Neural progenitor cell (in vitro differentiated cells): ENCODE data around the gene TTC38. TPM values are rescaled to one million over a fixed set of nuclear protein-coding genes. Genes with fewer than 3 reads are reported as not detected.
"Not testable (repeated sequence)": the region's sequence is repeated elsewhere in the genome, so short reads cannot be mapped to it uniquely, and the experiment has no call there.

Source experiments
- DNase-seq: peaks from one replicate; pipeline ENCODE4 v3.0.0-alpha.2; 2016; ENCODE audit warnings: low spot score
- H2AFZ ChIP-seq: fragments of 200-600 bp; sonication (generic); replicated peaks from 2 replicates; pipeline ENCODE4 v1.6.1; 2016; ENCODE audit warnings: antibody characterized with exemption
- H3F3A ChIP-seq: fragments of 200-600 bp; sonication (generic); 2 replicates; pipeline ENCODE4 v1.6.1; 2016; ENCODE audit warnings: antibody characterized with exemption, low read depth
- H3K27ac ChIP-seq: fragments of 200-600 bp; sonication (generic); 2 replicates; pipeline ENCODE4 v1.5.1; 2016; ENCODE audit warnings: mild to moderate bottlenecking
- H3K27me3 ChIP-seq: fragments of 200-600 bp; sonication (generic); 2 replicates; pipeline ENCODE4 v1.6.1; 2016; ENCODE audit warnings: mild to moderate bottlenecking, moderate library complexity
- H3K36me3 ChIP-seq: fragments of 200-600 bp; sonication (generic); 2 replicates; pipeline ENCODE4 v1.5.1; 2016
- H3K4me1 ChIP-seq: fragments of 200-600 bp; sonication (generic); 2 replicates; pipeline ENCODE4 v1.6.1; 2016; ENCODE audit warnings: mixed run types
- H3K4me2 ChIP-seq: fragments of 200-600 bp; sonication (generic); 2 replicates; pipeline ENCODE4 v1.6.1; 2016
- H3K4me3 ChIP-seq: fragments of 200-600 bp; sonication (generic); 2 replicates; pipeline ENCODE4 v1.5.1; 2016
- H3K79me2 ChIP-seq: fragments of 200-600 bp; sonication (generic); 2 replicates; pipeline ENCODE4 v1.6.1; 2016; ENCODE audit warnings: low read depth
- H3K9ac ChIP-seq: fragments of 200-600 bp; sonication (generic); 2 replicates; pipeline ENCODE4 v1.6.1; 2016
- H3K9me3 ChIP-seq: fragments of 200-600 bp; sonication (generic); 2 replicates; pipeline ENCODE4 v1.5.1; 2016; ENCODE audit warnings: low read depth
- H4K20me1 ChIP-seq: fragments of 200-600 bp; sonication (generic); 2 replicates; pipeline ENCODE4 v1.6.1; 2016; ENCODE audit warnings: low read depth
- H3K27ac Mint-ChIP-seq: 3 replicates; pipeline ENCODE4 v1.8.0; 2021; ENCODE audit warnings: mixed read lengths
- H3K27me3 Mint-ChIP-seq: 2 replicates; pipeline ENCODE4 v1.8.0; 2022; ENCODE audit warnings: low read depth, mild to moderate bottlenecking, inconsistent platforms, moderate library complexity, mixed read lengths; ENCODE audit not compliant: insufficient read depth
- H3K36me3 Mint-ChIP-seq: 3 replicates; pipeline ENCODE4 v1.8.0; 2021; ENCODE audit warnings: mixed read lengths
- H3K4me1 Mint-ChIP-seq: 3 replicates; pipeline ENCODE4 v1.8.0; 2021; ENCODE audit warnings: mixed read lengths
- H3K4me3 Mint-ChIP-seq: 3 replicates; pipeline ENCODE4 v1.8.0; 2021; ENCODE audit warnings: mild to moderate bottlenecking, moderate library complexity, mixed read lengths
- H3K9me3 Mint-ChIP-seq: 3 replicates; pipeline ENCODE4 v1.8.0; 2020; ENCODE audit warnings: mixed read lengths
- CTCF ChIP-seq: fragments of 200-600 bp; sonication (generic); IDR thresholded peaks from 2 replicates; pipeline ENCODE4 v1.5.1; 2017; ENCODE audit warnings: antibody characterized with exemption, mild to moderate bottlenecking
- EZH2 ChIP-seq: fragments of 200-600 bp; sonication (generic); IDR thresholded peaks from 2 replicates; pipeline ENCODE4 v1.6.1; 2017; ENCODE audit warnings: antibody characterized with exemption, mild to moderate bottlenecking, moderate library complexity
- EZH2phosphoT487 ChIP-seq: fragments of 200-600 bp; sonication (generic); IDR thresholded peaks from 2 replicates; pipeline ENCODE4 v1.6.1; 2017; ENCODE audit warnings: antibody characterized with exemption
- total RNA-seq: library from RNA; depleted of rRNA; stranded (reverse); fragments of >200 nt; gene quantifications from 2 replicates; pipeline ENCODE4 v1.2.3, GENCODE V29; 2015; ENCODE audit warnings: low replicate concordance

Gene TTC38
- total RNA-seq, 1 donor from 2014 or later: 41.0 TPM

- peaks cover 23% of the 10 kb centered on the region for H3K36me3 Mint-ChIP-seq
- peaks cover 2% of the 10 kb centered on the region for H3K27me3 Mint-ChIP-seq
- H3F3A ChIP-seq: no peaks in the 10 kb centered on the region
- H4K20me1 ChIP-seq: peaks cover 14% of the 10 kb centered on the region
- H3K9me3 ChIP-seq: no peaks in the 10 kb centered on the region
- H3K9me3 Mint-ChIP-seq: no peaks in the 10 kb centered on the region
- H3K4me2 ChIP-seq: no peak overlapping the region
- DNase-seq: no peak
- no peak for TF ChIP-seq EZH2phosphoT487
- TF ChIP-seq CTCF: no peak
- TF ChIP-seq EZH2: no peak
- no peak overlapping the region for H3K4me3 Mint-ChIP-seq
- no peak overlapping the region for H3K4me3 ChIP-seq
- no peak overlapping the region for H3K27ac Mint-ChIP-seq
- no peaks in the 10 kb centered on the region for H3K36me3 ChIP-seq
- H3K27ac ChIP-seq: no peak overlapping the region
- H3K4me1 Mint-ChIP-seq: no peaks in the 10 kb centered on the region
- no peak overlapping the region for H3K9ac ChIP-seq
- H3K27me3 ChIP-seq: no peaks in the 10 kb centered on the region
- peaks cover 16% of the 10 kb centered on the region for H3K79me2 ChIP-seq
- no peak overlapping the region for H2AFZ ChIP-seq
- H3K4me1 ChIP-seq: no peaks in the 10 kb centered on the region
Measured at GRCh38 chr22:46312056-46312455, 44.2 kb downstream of the TTC38 start.

- not testable (repeated sequence) for H4K20me1 ChIP-seq, H3K4me1 Mint-ChIP-seq, DNase-seq, H3K9me3 ChIP-seq, H3K9ac ChIP-seq, H3K27ac ChIP-seq, H3K27me3 ChIP-seq, H2AFZ ChIP-seq, H3K27me3 Mint-ChIP-seq, H3K27ac Mint-ChIP-seq, H3K9me3 Mint-ChIP-seq, H3K4me2 ChIP-seq, H3K36me3 ChIP-seq, H3K79me2 ChIP-seq, H3K4me1 ChIP-seq, H3F3A ChIP-seq, H3K4me3 Mint-ChIP-seq, H3K4me3 ChIP-seq
- peaks cover 25% of the 10 kb centered on the region for H3K36me3 Mint-ChIP-seq
Measured at GRCh38 chr22:46312848-46313247, 45.0 kb downstream of the TTC38 start.

GRCh38 chr22:46315976-46316375 is 48.2 kb downstream of the TTC38 start:
- no peaks in the 10 kb centered on the region for H3K27me3 ChIP-seq
- H3K9me3 ChIP-seq: no peaks in the 10 kb centered on the region
- no peak overlapping the region for H3K27ac Mint-ChIP-seq
- H3K4me3 Mint-ChIP-seq: no peak overlapping the region
- TF ChIP-seq EZH2phosphoT487 (no peak), EZH2 (no peak), CTCF (no peak)
- H3K4me2 ChIP-seq: no peak overlapping the region
- H3K4me1 Mint-ChIP-seq: no peaks in the 10 kb centered on the region
- no peaks in the 10 kb centered on the region for H3K4me1 ChIP-seq
- H3K27me3 Mint-ChIP-seq: peaks cover 2% of the 10 kb centered on the region
- no peak overlapping the region for H3K9ac ChIP-seq
- no peak overlapping the region for H3K4me3 ChIP-seq
- H2AFZ ChIP-seq: no peak overlapping the region
- peaks cover 1% of the 10 kb centered on the region for H3K9me3 Mint-ChIP-seq
- H3K79me2 ChIP-seq: no peaks in the 10 kb centered on the region
- DNase-seq: no peak
- H3K36me3 Mint-ChIP-seq: peaks cover 22% of the 10 kb centered on the region
- H3K27ac ChIP-seq: no peak overlapping the region
- no peaks in the 10 kb centered on the region for H3K36me3 ChIP-seq
- no peaks in the 10 kb centered on the region for H3F3A ChIP-seq
- H4K20me1 ChIP-seq: no peaks in the 10 kb centered on the region

GRCh38 chr22:46317646-46318045 is 49.8 kb downstream of the TTC38 start:
- peaks cover 1% of the 10 kb centered on the region for H3K9me3 Mint-ChIP-seq
- H3K27me3 Mint-ChIP-seq: peaks cover 2% of the 10 kb centered on the region
- DNase-seq: no peak
- H3K36me3 ChIP-seq: no peaks in the 10 kb centered on the region
- H3K79me2 ChIP-seq: no peaks in the 10 kb centered on the region
- H3K4me1 ChIP-seq: no peaks in the 10 kb centered on the region
- no peak overlapping the region for H3K4me3 ChIP-seq
- H3K27ac Mint-ChIP-seq: no peak overlapping the region
- no peaks in the 10 kb centered on the region for H3F3A ChIP-seq
- H3K4me2 ChIP-seq: no peak overlapping the region
- H3K36me3 Mint-ChIP-seq: peaks cover 27% of the 10 kb centered on the region
- H3K27me3 ChIP-seq: no peaks in the 10 kb centered on the region
- H3K4me3 Mint-ChIP-seq: no peak overlapping the region
- H3K4me1 Mint-ChIP-seq: no peaks in the 10 kb centered on the region
- H4K20me1 ChIP-seq: no peaks in the 10 kb centered on the region
- H2AFZ ChIP-seq: no peak overlapping the region
- H3K9ac ChIP-seq: no peak overlapping the region
- H3K27ac ChIP-seq: no peak overlapping the region
- TF ChIP-seq EZH2phosphoT487 (no peak), CTCF (no peak), EZH2 (no peak)
- H3K9me3 ChIP-seq: no peaks in the 10 kb centered on the region
